ENCODE measurements around the gene TNPO3.
"Not testable (repeated sequence)": the region's sequence is repeated elsewhere in the genome, so short reads cannot be mapped to it uniquely, and the experiment has no call there.

The TNPO3 gene

DNA sequence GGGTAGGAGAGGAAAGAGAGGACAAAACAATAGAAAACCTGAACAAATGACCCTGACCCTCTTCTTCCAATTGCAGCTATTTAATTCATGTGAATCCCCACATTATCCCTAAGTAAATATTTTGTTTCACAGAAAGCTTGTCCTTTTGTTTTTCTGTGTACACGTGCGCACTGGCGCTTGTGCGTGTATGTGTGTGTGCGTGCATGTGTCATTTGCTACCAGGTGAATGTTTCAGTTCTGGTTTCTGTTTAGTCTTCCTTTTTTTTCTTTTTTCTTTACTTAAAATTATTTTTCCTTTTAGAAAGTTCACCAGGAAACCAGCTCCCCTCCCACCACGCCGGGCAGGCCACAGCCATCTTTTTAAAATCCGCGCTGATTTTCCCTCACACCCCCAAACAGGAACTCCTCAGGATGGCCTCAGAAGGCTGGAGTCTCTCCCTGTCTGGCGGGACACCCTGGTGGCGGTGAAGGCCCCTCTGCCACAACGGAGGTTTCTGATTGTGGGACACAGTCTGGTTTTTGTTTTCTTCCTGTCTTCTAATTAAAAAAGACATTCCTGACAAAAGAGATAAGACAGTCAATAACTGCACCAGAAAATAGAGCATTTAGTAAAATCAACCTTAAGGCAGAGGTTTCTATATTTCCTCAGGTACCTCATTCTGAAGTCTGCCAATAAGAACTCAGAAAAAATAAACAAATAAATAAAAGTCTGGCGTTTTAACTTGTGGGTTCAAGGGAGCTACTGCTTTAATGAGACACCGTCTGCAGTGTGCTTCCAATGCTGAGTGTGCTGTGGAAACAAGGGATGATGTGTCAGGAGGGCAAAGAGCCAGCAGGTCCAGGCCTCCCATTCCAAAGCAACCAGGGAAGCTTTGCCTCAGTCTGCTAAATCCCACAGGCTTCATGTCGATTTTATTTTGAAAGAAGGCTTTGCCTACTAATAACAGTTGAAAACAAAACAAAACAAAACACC, 99.8 kb downstream of the TNPO3 start:
- no peak for DNase-seq

DNA sequence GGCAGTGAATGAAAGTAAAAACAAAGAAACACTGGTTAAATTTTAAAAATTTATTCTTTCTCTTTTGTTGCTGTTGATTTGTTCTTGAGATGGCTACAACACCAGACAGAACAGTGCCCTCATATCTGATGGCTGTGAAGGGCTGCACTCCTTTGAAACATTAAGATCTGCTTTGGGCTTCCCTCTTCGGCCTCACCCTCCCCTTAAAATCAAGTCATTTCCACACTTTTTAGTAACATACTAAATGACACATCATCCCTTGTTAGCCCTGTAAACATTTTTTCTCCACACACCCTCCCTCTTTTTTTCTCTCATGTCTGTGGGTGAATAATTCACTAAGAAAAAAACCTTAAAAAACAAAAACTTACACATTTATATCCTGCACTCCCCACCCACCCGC, 100.8 kb downstream of the TNPO3 start:
- no peak for DNase-seq

DNA sequence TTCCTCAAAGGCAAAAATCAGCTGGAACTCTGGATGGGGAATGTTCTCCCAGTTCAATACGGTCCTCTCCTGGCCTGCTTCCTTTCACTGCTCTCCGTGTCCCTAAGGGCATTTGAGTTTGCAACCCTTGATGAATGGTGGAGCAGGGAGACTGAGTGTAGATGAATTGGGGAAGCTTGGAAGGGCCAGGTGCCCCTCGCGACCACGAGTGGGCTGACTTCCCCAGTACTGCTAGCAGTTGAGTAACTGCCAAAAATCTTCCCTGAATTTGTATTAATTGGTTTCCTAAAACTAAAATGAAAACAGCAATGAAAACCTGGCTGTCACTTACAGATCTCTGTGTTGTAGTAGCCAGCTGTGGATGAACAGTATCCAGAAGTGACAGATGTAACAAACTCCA, 103.6 kb downstream of the TNPO3 start:
- DNase-seq = peak; percentile 49 to 71

DNA sequence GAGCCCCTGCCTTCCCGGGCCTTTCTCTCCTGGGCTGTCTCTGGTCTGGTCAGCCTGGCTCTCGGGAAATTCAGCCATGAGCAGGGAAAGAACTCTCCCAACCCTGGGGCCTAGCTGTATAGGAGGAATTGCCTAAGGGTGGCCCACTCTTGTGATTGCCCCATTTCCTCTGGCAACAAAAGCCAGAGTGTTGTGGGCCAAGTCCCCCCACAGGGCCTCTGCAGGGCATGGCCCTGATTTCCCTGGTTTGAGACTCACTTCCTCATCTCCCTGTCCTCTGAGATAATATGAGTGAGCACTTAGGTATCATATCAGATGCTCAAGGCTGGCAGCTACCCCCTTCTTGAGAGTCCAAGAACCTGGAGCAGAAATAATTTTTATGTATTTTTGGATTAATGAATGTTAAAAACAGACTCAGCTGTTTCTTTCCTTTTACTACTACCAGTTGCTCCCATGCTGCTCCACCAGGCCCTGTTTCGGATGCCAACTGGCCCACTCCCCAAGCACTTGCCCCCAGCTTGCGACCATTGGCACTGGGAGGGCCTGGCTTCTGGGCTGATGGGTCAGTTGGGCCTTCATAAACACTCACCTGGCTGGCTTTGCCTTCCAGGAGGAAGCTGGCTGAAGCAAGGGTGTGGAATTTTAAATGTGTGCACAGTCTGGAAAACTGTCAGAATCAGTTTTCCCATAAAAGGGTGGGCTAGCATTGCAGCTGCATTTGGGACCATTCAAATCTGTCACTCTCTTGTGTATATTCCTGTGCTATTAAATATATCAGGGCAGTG, 105.7 kb downstream of the TNPO3 start:
- peak; percentile 87 to 90 for DNase-seq

DNA sequence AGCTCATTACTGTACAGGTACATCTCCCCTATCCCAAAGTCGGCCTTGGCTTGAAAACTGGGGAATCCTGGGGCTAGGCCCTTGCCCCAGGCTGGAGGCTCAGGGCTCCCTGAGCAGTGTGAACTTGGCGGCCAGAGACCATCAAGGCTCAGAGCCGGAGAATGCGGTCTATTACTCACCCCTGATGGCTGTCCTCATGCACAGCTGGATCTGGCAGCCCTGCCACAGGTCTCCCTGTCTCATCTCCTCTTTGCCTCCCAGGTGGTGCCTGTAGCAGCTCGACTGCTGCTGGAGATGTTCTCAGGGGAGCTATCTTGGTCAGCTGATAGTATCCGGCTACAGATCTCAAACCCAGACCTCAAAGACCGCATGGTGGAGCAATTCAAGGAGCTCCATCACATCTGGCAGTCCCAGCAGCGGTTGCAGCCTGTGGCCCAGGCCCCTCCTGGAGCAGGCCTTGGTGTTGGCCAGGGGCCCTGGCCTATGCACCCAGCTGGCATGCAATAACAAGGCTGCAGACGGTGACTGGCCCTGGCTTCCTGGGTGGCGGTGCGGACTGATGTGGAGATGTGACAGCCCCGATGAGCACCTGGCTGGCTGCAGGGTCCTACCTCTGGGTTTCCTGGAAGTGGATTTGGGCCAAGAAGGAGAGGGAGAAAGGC, 106.5 kb downstream of the TNPO3 start:
- DNase-seq = peak in 1 of 2 donors; percentile 29

DNA sequence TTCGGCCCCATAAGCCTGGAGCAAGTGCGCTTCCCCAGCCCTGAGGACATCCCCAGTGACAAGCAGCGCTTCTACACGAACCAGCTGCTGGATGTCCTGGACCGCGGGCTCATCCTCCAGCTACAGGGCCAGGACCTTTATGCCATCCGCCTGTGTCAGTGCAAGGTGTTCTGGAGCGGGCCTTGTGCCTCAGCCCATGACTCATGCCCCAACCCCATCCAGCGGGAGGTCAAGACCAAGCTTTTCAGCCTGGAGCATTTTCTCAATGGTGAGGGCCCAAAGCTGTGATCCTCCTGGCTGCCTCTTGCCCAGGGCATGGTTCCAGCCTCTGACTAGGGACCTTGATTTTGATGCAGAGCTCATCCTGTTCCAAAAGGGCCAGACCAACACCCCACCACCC, 107.1 kb downstream of the TNPO3 start:
- no peak for DNase-seq

DNA sequence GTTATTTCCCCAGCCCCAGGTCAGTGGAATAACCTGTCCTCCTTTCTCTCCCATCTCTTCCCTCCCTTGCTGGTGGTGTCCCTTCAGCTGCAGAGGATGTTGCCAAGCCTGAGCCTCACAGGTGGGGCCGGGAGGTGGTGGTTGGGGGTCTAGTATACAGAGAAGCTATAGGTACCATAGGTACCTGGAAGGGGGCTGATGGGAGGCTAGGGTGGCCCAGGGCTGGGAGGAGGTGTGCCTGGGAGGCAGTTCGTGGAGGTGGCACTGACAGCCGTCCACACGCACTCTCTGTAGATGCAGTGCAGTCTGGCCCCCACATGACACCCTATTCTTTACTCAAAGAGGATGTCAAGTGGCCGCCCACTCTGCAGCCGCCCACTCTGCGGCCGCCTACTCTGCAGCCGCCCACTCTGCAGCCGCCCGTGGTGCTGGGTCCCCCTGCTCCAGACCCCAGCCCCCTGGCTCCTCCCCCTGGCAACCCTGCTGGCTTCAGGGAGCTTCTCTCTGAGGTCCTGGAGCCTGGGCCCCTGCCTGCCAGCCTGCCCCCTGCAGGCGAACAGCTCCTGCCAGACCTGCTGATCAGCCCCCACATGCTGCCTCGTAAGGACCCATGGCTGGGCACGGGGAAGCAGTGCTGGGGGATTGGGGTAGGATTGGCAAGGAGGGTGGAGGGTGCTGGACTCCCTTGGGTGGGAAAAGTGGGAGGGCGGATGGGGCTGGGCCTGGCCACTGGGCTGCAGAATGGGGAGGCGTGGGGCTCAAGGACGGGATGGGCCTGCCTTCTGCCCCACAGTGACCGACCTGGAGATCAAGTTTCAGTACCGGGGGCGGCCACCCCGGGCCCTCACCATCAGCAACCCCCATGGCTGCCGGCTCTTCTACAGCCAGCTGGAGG, 107.7 kb downstream of the TNPO3 start:
- peak; percentile 13 to 38 for DNase-seq

DNA sequence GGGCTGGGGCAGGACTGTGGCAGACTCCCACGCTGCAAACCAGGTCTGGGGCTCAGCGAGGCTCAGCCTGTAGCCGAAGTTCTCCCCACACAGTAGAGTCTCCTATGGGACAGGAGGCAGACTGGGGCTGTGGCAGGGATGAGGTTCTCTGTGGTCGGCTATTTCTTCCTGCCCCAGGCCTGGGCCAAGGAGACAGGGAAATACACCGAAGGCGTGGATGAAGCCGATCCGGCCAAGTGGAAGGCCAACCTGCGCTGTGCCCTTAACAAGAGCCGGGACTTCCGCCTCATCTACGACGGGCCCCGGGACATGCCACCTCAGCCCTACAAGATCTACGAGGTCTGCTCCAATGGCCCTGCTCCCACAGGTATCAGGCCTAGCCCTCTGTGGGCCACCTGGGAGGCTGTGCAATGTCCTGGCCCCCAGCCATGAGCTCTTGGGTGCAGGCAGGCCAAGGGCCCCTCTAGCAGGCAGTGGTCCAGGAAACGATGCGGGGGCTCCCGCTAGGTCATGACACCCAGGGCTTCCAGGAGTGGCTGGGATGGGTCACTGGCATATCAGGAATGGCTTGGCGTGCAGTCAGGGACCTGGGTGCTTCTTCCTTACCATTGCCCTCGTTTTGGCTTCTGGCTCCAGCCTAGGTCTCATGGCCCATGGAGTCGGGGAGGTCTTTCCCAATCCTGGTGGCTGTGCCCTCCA, 109.1 kb downstream of the TNPO3 start:
- no peak for DNase-seq

DNA sequence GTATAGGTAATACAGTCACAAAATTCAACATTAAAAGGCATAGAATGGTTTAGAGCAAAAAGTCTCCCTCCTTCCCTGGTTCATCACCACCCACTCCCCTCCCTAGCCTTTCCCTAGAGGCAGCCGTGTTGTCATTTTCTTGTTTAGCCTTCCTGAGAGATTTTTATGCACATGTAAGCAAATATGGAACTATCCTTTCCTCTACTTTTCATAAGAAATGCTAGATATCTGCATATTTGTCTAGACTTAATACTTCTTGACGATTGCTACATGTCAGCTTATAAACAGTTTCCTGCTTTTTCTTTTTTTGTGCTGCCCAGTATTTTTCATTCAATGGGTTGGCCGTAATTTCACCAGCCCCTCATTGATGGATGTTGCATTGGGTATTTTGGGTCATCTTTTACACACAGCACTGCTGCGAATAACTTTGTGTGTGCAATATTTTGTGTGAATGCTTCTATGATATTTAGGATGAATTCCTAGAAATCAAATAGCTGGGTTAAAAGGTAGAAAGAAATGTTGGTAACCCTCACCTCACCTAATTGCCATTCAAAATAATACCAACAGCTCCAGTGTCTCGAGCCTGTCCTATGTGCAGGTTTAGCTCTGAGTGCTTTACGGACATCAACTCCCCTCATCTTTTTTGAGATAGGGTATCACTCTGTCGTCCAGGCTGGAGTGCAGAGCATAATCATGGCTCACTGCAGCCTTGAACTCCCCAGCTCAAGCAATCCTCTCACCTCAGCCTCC, 110.2 kb downstream of the TNPO3 start:
- peak in 1 of 2 donors; percentile 12 for DNase-seq

DNA sequence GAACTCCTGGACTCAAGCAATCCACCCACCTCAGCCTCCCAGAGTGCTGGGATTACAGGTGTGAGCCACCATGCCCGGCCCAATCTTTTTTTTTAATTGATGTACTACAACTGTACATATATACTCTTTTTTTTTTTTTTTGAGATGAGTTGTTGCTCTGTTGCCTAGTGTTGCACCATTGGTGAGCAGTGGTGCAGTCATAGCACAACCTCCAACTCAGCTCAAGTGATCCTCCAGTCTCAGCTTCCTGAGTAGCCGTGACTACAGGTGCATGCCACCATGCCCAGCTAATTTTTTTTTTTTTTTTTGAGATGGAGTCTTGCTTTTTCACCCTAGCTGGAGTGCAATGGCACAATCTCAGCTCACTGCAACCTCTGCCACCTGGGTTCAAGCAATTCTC, 111.7 kb downstream of the TNPO3 start:
- DNase-seq = not testable (repeated sequence)

DNA sequence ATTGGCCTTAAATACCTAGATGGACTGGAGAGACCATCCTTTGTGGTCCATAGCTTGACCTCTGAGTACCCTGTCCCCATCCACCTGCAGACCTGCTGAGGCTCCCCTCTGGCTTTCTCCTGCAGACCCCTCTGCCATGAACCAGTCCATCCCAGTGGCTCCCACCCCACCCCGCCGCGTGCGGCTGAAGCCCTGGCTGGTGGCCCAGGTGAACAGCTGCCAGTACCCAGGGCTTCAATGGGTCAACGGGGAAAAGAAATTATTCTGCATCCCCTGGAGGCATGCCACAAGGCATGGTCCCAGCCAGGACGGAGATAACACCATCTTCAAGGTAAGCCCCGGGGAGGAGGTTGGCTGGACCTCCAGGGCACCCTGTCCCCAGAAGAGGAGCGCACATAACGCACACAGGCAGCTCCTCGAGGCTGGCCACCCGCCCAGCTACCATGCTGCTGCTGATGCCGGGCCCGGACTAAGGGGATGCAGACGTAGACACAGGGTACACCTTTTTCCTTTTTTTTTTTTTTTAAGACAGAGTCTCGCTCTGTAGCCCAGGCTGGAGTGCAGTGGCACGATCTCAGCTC, 112.9 kb downstream of the TNPO3 start:
- no peak for DNase-seq

DNA sequence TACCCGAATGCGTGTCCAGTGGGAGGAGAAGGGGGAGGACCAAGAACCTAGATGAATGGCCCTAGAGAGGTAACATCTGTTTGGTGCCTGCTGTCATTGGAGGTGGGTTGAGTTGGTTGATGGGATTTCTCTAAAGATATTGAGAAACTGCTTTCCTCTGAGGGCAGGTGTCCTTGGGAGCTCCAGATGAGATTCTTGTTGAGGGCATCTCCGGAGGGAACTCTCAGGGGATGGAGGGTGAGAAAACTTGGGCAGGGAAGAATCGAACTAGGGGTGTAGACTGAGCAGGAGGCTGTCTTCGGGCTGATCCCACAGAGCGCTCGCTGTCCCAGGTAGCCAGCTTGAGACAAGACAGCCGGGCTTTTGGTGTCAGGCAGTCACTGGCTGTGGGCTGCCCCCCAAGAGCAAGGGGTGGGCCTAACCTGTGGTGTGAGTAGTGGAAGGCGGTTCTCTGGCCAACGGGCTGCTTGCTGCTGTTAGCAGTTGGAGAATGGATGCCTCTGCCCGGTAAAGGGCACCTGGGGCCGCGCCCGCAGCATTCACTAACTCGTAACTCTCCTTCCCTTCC, 113.5 kb downstream of the TNPO3 start:
- no peak for DNase-seq

DNA sequence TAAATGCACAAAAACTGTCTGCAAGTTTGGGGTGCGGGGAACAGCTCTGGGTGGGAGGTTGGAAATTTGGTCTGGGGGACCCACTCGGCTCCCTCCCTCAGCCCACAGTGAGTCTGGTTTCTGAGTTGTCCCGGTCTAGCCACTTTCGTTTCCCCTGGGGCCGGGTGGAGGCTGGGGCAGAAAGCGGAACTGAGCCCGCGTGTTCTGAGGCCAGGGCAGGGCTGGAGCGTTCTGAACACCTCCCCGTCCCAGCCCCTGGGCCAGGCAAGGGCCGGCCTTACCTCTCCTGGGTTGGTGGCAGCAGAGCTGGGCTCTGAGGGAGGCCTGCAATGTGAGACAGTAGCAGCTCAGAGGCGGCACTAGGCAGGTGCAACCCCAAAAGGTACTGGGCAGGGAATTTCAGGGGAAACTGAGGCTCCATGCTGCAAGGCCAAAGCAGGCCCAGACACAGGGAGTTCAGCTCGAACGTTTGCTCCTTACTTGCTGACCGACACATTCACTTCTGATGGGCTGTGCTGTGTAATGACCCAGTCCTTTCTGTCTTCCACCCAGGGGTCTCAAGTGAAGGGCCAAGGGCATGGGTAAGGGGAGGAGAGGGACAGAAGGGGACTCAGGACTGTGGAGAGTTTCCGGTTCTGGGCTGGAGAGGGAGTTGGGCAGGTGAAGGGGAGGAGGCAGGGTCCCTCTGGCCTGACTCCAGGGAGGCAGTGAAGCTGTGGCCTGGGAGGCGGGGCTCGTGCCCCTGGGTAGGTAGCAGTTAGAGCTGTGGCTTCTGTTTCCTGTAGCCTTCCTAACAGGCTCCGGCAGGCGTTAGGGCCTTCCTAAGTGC, 114.2 kb downstream of the TNPO3 start:
- peak; percentile 92 to 93 for DNase-seq

DNA sequence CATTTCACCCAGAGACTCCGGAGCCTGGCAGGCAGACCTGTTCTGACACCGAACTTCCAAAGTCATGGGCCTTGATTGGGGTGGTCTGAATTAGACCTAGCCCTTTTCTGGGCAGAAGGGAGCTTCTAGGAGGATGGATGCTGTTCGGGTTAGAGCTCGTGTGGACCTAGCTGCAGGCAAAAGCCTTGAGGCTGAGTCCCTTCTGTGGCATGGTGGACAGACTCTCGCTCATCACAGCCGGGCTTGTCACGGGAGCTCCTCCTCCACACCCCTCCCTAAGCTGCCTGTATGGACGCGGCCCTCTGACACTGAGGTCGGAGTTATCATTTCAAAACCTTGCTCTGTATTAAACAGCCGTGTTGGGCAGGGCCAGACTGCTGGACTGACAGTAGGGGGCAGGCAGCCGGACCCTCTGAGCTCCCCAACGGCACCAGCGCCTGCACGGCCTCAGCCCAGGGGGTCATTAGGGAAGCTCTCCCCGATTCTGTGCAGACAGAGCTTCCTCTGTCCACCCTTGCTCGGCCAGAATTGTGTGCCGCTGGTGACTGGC, 115.0 kb downstream of the TNPO3 start:
- peak; percentile 81 to 86 for DNase-seq

DNA sequence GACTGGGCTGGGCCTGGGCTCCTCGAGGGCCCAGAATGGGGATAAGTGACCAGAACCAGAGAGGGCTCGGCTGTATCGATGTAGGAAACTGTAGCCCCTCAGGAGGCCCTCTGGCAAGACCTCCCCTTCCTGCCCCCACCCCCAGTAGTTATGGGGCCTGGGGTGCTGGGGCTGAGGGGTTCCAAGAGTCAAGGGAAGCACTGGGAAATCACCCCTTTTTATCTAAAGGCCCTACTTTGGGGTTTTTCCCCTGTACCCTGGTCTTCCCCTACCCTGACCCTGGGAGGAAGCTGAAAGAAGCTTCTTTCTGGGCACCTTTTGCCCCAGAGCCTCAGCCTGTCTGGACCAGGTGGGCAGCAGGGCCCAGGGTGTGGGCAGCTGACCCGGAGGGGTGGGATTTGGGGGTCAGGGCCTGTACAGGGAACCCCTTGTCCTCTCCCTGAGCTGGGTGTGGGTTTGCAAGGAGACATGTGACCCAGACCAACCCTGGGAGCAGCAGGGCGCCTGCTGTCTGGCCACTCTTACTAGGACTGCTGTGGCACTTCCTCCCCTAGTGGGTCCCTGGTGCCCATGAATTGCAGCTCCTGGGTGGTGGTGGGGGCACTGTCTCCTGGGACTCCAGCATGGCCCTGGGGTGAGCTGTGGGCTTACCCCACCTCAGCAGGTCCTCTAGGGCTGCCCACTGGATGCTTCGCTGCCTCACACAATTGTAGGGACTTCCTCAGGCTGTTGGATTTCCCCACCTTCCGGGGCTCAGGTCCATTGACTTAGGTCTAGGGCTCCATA, 115.6 kb downstream of the TNPO3 start:
- DNase-seq = peak; percentile 63 to 80

DNA sequence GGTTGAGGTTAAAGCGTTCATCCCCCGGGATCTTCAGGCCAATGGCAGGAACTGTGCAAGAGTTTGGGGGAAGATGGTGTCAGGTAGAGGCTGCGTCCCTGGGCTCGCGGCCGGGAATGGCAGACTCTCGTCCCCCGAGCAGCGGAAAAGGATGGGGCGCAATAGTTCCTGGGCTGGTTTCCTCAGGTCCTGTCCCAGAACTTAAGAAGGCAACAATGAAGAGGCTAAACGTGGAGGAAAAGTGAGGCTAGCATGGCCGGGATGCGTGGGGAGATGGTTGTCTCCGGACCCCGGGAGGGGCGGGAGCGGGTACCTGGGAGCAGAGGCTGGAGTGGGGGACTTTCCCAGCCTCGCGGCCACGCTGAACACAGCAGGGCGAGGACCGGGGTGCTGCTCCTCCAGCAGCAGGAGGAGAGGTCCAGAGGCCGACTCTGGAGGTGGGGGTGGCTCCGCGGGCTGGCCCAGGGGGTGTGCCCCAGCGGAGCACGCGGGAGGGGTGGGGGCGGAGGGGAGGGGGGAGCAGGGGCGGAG, 116.3 kb downstream of the TNPO3 start:
- peak; percentile 63 to 88 for DNase-seq

Data from inflammatory macrophage (primary cell).